ENCODE measurements around the gene COMMD6.

COMMD6 gene

GRCh38 chr13:75489502-75490263 lies 48.0 kb downstream of the COMMD6 start:
- no peak overlapping the region for H3K4me3 ChIP-seq (ENCODE audit: low read length)

GRCh38 chr13:75486146-75487062 lies 51.2 kb downstream of the COMMD6 start:
- DNase-seq (ENCODE audit: low read depth, low spot score), result no peak

More at GRCh38 chr13:75489502-75490263, 48.0 kb downstream of the COMMD6 start:
- DNase-seq (ENCODE audit: low read depth, low spot score), result no peak

GRCh38 chr13:75485286-75486062 lies 52.2 kb downstream of the COMMD6 start:
- H3K4me3 ChIP-seq (ENCODE audit: low read length), result no peak overlapping the region
- DNase-seq (ENCODE audit: low read depth, low spot score), result no peak

More at GRCh38 chr13:75486146-75487062, 51.2 kb downstream of the COMMD6 start:
- H3K4me3 ChIP-seq (ENCODE audit: low read length), result no peak overlapping the region

GRCh38 chr13:75482820-75483079 lies 54.9 kb downstream of the COMMD6 start:
- peak overlapping the region; percentile 66 for H3K4me3 ChIP-seq (ENCODE audit: low read length)
- DNase-seq (ENCODE audit: low read depth, low spot score), result no peak

GRCh38 chr13:75482070-75482819 lies 55.4 kb downstream of the COMMD6 start, which contains the start of gene TBC1D4:
TSS of gene TBC1D4 (minus strand) at chr13:75482169. CDS start at chr13:75481767, 402 bp downstream.
- peak; percentile 66 for DNase-seq (ENCODE audit: low read depth, low spot score)
- H3K4me3 ChIP-seq (ENCODE audit: low read length), result peak within 1 kb of the TSS; percentile 66

GRCh38 chr13:75481176-75482069 lies 56.2 kb downstream of the COMMD6 start:
- no peak for DNase-seq (ENCODE audit: low read depth, low spot score)
- H3K4me3 ChIP-seq (ENCODE audit: low read length), result peak overlapping the region; percentile 66

GRCh38 chr13:75480671-75481175 lies 56.9 kb downstream of the COMMD6 start:
- peak overlapping the region; percentile 66 for H3K4me3 ChIP-seq (ENCODE audit: low read length)
- peak; percentile 45 for DNase-seq (ENCODE audit: low read depth, low spot score)

GRCh38 chr13:75479102-75479740 lies 58.4 kb downstream of the COMMD6 start:
- H3K4me3 ChIP-seq (ENCODE audit: low read length), result no peak overlapping the region
- DNase-seq (ENCODE audit: low read depth, low spot score), result no peak

- no peak for DNase-seq (ENCODE audit: low read depth, low spot score)
- H3K4me3 ChIP-seq (ENCODE audit: low read length), result no peak overlapping the region
Measured at GRCh38 chr13:75478659-75479058, 59.0 kb downstream of the COMMD6 start.
